Choroid plexus epithelial cell (primary cell): ENCODE results near the gene EWSR1.

Experiments used
- DNase-seq: peaks from one replicate; pipeline ENCODE4 v3.0.0-alpha.2; 2010; ENCODE audit warnings: low read depth
- H3K4me3 ChIP-seq: 2 replicates; pipeline ENCODE4 v1.5.1; 2011; ENCODE audit warnings: low read depth, mild to moderate bottlenecking, control low read depth, low read length, moderate library complexity
- TF ChIP-seq, protein P1 (sequence below): conservative IDR thresholded peaks from 2 replicates; pipeline ENCODE4 v1.5.1; 2011; ENCODE audit warnings: low read depth, mild to moderate bottlenecking, control low read depth, inconsistent platforms, low read length, moderate library complexity

Gene EWSR1

DNA sequence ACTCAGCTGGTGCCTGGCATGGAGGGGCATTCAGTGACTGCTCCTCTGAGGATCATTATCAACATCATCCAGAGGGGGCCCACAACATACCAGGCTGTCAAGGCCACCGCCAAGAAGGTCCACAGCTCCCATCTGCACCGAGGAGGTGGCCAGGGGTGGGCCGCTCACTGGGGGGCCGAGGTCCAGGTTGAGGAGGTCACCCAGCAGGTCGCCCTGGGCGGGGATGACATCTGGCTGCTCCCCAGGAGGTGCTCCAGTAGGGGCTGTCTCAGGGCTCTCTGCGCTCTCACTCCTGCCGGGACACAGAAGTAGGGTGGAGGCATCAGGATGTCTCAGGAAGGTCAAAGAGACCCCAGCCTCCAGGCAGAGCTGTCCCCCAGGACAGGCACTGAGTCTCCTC, 72.5 kb downstream of the EWSR1 start:
- H3K4me3 ChIP-seq = no peak overlapping the region
- TF ChIP-seq, protein P1, sequence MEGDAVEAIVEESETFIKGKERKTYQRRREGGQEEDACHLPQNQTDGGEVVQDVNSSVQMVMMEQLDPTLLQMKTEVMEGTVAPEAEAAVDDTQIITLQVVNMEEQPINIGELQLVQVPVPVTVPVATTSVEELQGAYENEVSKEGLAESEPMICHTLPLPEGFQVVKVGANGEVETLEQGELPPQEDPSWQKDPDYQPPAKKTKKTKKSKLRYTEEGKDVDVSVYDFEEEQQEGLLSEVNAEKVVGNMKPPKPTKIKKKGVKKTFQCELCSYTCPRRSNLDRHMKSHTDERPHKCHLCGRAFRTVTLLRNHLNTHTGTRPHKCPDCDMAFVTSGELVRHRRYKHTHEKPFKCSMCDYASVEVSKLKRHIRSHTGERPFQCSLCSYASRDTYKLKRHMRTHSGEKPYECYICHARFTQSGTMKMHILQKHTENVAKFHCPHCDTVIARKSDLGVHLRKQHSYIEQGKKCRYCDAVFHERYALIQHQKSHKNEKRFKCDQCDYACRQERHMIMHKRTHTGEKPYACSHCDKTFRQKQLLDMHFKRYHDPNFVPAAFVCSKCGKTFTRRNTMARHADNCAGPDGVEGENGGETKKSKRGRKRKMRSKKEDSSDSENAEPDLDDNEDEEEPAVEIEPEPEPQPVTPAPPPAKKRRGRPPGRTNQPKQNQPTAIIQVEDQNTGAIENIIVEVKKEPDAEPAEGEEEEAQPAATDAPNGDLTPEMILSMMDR = no peak
- DNase-seq = no peak

DNA sequence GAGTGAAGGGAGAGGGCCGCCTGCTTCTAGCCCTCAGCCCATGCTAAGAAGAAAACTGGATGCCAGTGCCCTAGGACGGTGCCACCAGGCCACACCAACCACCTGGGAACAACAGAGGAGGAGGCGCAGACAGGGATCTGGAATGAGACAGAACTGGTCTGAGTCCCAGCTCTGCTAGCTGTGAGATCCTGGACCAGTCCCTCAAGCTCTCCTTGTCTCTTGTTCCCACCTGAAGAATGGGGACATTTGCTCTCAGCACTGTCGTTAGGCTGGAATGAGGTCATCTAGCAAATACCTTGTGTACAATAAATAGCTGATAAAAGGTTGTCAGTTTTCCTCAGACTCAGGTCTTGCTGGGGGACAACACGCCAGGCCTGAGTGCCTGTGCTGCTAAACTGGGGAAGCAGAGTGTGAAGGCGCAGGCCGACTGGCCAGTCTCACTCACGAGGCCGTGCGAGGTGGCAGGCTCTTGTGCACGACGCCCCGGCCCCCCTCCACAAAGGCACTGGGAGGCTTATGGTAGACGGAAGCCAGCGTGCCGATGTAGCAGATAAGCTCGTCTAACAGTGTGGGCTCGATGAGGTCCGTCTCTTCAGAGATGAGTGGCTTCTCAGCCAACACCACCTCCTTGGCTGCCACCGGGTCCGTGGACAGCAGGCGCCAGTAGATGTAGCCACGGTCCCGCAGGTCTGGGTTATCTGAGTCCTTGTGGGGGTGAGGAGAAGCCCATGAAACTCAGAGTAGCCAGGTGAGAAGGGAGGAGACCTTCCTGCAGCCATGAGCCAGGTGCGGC, 73.2 kb downstream of the EWSR1 start:
- TF ChIP-seq, protein P1 = no peak
- H3K4me3 ChIP-seq = no peak overlapping the region
- no peak for DNase-seq

DNA sequence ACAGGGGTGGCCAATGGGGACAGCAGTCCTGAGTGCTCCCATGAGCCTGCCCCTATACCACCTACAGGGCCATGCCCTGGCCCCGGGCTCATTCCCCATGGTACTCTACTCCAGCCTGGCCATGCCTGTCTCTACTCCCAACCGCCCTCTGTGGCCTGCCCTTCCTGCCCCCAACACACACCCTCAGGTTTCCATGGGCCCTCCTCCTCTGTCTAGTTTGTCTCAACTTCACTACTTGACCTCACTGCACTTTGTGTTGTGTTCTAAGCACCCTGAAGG, 73.7 kb downstream of the EWSR1 start:
- H3K4me3 ChIP-seq = no peak overlapping the region
- TF ChIP-seq, protein P1 = no peak
- no peak for DNase-seq

DNA sequence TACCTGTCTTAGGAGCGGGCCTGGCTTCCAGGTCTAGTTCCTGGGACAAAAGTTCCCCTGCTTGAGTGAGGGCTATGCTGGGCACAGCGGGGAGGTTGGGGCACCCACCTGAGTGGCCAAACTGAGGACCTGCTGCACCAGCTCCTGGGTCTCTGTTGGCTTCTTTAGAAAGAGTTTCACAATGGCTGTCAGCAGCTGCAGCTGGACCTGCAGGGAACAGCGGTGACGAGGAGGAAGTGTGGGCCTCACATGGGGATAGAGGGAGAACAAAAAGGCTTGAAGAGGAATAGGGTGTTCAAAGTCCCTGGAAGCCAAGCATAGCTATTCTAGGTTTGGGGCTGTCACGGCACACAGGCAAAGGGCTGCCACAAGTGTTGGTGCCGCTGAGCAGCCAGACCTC, 74.1 kb downstream of the EWSR1 start:
- H3K4me3 ChIP-seq = no peak overlapping the region
- DNase-seq = no peak
- TF ChIP-seq, protein P1 = no peak

DNA sequence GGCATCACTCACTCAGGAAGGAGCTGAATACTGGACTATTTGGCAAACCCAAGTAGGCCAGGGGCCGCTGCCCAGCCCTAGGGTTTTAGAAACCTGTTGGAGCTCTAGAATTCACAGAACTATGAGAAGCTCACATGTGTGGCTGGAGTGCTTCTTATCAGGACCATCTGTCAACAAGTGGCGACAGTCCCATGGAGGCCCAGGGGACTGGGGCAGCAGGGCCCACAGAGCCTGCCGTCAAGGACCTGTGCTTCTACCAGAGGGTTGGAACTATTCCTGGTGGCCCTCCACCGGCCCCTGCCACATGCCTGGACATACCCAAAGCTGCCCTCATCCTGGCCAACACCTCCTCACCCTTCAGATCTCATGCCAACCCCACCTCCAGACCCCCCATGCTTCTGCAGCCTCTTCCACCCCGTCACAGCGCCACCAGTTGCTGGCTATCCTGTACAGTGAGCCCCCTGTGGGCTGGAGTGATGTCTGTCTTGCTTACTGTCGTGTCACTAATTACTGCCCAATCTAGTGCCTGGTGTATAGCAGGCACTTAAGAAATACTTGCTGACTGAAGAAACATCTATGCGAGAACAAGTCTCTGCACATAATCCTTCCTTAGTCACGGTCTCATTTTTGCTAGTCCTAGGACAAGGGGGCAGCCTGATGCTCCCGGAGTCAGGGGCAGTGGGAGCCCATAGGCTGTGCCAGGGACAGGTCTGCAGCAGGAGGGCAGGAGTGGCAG, 74.7 kb downstream of the EWSR1 start:
- TF ChIP-seq, protein P1 = no peak
- no peak for DNase-seq
- no peak overlapping the region for H3K4me3 ChIP-seq

DNA sequence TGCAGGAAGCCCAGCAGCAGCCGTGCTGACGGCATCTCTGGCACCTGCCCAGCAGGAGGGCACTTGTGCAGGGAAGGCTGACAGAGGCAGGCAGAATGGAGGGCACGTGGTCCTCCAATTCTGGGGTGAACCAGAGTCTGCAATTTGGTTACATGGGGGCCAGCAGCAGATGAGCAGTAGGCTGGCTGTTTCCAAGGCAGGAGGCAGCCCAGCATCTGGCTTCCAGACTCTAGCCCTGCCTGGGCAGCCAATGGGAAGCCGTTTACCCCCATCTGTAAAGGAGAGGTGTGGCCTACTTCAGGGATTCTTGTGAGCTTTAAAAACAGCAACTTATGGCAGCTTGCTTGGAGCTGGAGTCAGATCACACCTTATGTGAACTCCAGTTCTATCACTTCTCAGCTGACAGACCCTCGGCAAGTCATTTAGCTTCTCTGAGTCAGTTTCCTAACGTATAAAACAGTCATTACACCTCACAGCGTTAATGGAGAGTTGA, 75.3 kb downstream of the EWSR1 start:
- peak; percentile 88 for DNase-seq
- no peak overlapping the region for H3K4me3 ChIP-seq
- TF ChIP-seq, protein P1 = no peak
